Measurements from ENCODE around the gene LRRC75B.

DNA sequence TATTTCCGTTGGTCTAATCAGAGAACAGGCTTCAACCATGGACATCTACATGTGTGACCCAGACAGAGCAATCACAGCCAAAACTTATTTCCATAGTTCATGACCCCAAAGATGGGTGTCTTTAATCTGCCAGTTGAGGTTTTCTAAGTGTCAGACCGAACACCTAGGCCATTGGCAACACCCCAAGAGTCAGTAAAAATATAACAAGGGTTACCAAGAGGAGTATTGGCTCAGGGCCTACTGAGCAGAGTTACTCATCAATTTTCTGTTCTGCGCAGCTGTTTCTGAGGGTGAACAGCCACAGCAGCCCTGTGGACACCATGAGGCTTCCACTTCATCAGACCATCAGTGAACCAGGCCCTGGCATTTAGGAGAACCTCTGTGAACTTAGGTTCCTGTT is 56.8 kb downstream of the LRRC75B start:
- TF ChIP-seq, protein P1, sequence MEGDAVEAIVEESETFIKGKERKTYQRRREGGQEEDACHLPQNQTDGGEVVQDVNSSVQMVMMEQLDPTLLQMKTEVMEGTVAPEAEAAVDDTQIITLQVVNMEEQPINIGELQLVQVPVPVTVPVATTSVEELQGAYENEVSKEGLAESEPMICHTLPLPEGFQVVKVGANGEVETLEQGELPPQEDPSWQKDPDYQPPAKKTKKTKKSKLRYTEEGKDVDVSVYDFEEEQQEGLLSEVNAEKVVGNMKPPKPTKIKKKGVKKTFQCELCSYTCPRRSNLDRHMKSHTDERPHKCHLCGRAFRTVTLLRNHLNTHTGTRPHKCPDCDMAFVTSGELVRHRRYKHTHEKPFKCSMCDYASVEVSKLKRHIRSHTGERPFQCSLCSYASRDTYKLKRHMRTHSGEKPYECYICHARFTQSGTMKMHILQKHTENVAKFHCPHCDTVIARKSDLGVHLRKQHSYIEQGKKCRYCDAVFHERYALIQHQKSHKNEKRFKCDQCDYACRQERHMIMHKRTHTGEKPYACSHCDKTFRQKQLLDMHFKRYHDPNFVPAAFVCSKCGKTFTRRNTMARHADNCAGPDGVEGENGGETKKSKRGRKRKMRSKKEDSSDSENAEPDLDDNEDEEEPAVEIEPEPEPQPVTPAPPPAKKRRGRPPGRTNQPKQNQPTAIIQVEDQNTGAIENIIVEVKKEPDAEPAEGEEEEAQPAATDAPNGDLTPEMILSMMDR (IDR thresholded peaks at IDR 0.05; ENCODE audit: control extremely low read depth in 1 of 3, insufficient read depth in 1 of 3, low read depth in 1 of 3, low read length in 3 of 3) = no peak
- no peak for TF ChIP-seq RNF2 (IDR thresholded peaks at IDR 0.05; ENCODE audit: borderline replicate concordance, low read depth, low read length, missing control alignments, poor library complexity, severe bottlenecking)
- no peak for TF ChIP-seq POLR2A (IDR thresholded peaks at IDR 0.05; ENCODE audit: control extremely low read depth in 1 of 2, low read depth in 2 of 2, low read length in 2 of 2)
- no peak for TF ChIP-seq EZH2 (IDR thresholded peaks at IDR 0.05; ENCODE audit: low read depth, low read length, severe bottlenecking)
- TF ChIP-seq SUZ12 (IDR thresholded peaks at IDR 0.05; ENCODE audit: low read length) = no peak
- no peak for TF ChIP-seq SP1 (IDR thresholded peaks at IDR 0.05; ENCODE audit: low read depth, low read length)
- no peak for TF ChIP-seq JUN (IDR thresholded peaks at IDR 0.05; ENCODE audit: low read depth, low read length)
- no peak for TF ChIP-seq RFX5 (IDR thresholded peaks at IDR 0.05; ENCODE audit: borderline replicate concordance, low read depth, low read length)
